Activated T-helper 17 cell treated with anti-CD3 and anti-CD28 coated beads, Interleukin-2, amount 50 U/mL, for 72 hours (primary cell): ENCODE results near the gene PRAME. TPM values are rescaled to one million over a fixed set of nuclear protein-coding genes. Genes with fewer than 3 reads are reported as not detected.
"Not testable (repeated sequence)": the region's sequence is repeated elsewhere in the genome, so short reads cannot be mapped to it uniquely, and the experiment has no call there.

Experiments used
- ATAC-seq: fragments of 150-1000 bp; cut with Tn5 transposase; replicated peaks from 2 replicates; pipeline ENCODE4 v1.10.0; 2021; ENCODE audit warnings: mild to moderate bottlenecking, moderate library complexity
- H3K27ac Mint-ChIP-seq: one replicate; pipeline ENCODE4 v1.8.0; 2022; ENCODE audit warnings: mixed read lengths
- H3K27me3 Mint-ChIP-seq: one replicate; pipeline ENCODE4 v1.8.0; 2022; ENCODE audit warnings: mixed read lengths
- H3K36me3 Mint-ChIP-seq: one replicate; pipeline ENCODE4 v1.8.0; 2022; ENCODE audit warnings: low read depth, mild to moderate bottlenecking, mixed read lengths
- H3K4me1 Mint-ChIP-seq: one replicate; pipeline ENCODE4 v1.8.0; 2022; ENCODE audit warnings: mixed read lengths
- H3K4me3 Mint-ChIP-seq: one replicate; pipeline ENCODE4 v1.8.0; 2022; ENCODE audit warnings: mild to moderate bottlenecking, mixed read lengths
- H3K9me3 Mint-ChIP-seq: one replicate; pipeline ENCODE4 v1.8.0; 2022; ENCODE audit warnings: mixed read lengths
- total RNA-seq, 2 donors: library from RNA; stranded (reverse); gene quantifications; one replicate each; pipeline ENCODE4 v1.2.3, GENCODE V29; 2022

The PRAME gene
- total RNA-seq, 2 donors from 2014 or later = not detected

GRCh38 chr22:22548317-22548716, 10.7 kb downstream of the PRAME start:
- Mint-ChIP-seq H3K27ac (no peak overlapping the region), H3K9me3 (no peaks in the 10 kb centered on the region), H3K36me3 (no peaks in the 10 kb centered on the region), H3K27me3 (peaks cover 5% of the 10 kb centered on the region), H3K4me3 (no peak overlapping the region), H3K4me1 (no peaks in the 10 kb centered on the region)
- ATAC-seq = no peak

GRCh38 chr22:22547692-22548300, 11.3 kb downstream of the PRAME start:
- no peak for ATAC-seq
- peaks cover 5% of the 10 kb centered on the region for H3K27me3 Mint-ChIP-seq
- H3K4me3 Mint-ChIP-seq = no peak overlapping the region
- H3K4me1 Mint-ChIP-seq = no peaks in the 10 kb centered on the region
- H3K27ac Mint-ChIP-seq = no peak overlapping the region
- no peaks in the 10 kb centered on the region for H3K9me3 Mint-ChIP-seq
- no peaks in the 10 kb centered on the region for H3K36me3 Mint-ChIP-seq

GRCh38 chr22:22547226-22547625, 11.8 kb downstream of the PRAME start:
- H3K36me3 Mint-ChIP-seq = no peaks in the 10 kb centered on the region
- H3K27ac Mint-ChIP-seq = no peak overlapping the region
- peaks cover 5% of the 10 kb centered on the region for H3K27me3 Mint-ChIP-seq
- H3K4me1 Mint-ChIP-seq = no peaks in the 10 kb centered on the region
- no peaks in the 10 kb centered on the region for H3K9me3 Mint-ChIP-seq
- ATAC-seq = no peak
- H3K4me3 Mint-ChIP-seq = no peak overlapping the region

- no peaks in the 10 kb centered on the region for H3K36me3 Mint-ChIP-seq
- no peak overlapping the region for H3K27ac Mint-ChIP-seq
- peaks cover 6% of the 10 kb centered on the region for H3K27me3 Mint-ChIP-seq
- H3K4me3 Mint-ChIP-seq = no peak overlapping the region
- no peak for ATAC-seq
- no peaks in the 10 kb centered on the region for H3K9me3 Mint-ChIP-seq
- no peaks in the 10 kb centered on the region for H3K4me1 Mint-ChIP-seq
These were observed 12.6 kb downstream of the PRAME start for GRCh38 chr22:22546490-22546889.

GRCh38 chr22:22545084-22545483, 14.0 kb downstream of the PRAME start:
- no peak for ATAC-seq
- H3K9me3 Mint-ChIP-seq = no peaks in the 10 kb centered on the region
- no peak overlapping the region for H3K27ac Mint-ChIP-seq
- H3K4me3 Mint-ChIP-seq = no peak overlapping the region
- H3K36me3 Mint-ChIP-seq = no peaks in the 10 kb centered on the region
- H3K4me1 Mint-ChIP-seq = no peaks in the 10 kb centered on the region
- H3K27me3 Mint-ChIP-seq = peaks cover 12% of the 10 kb centered on the region

GRCh38 chr22:22538226-22538989, 20.7 kb downstream of the PRAME start:
- no peaks in the 10 kb centered on the region for H3K9me3 Mint-ChIP-seq
- H3K27me3 Mint-ChIP-seq = peaks cover 12% of the 10 kb centered on the region
- no peak overlapping the region for H3K27ac Mint-ChIP-seq
- H3K4me1 Mint-ChIP-seq = no peaks in the 10 kb centered on the region
- ATAC-seq = no peak
- H3K36me3 Mint-ChIP-seq = no peaks in the 10 kb centered on the region
- H3K4me3 Mint-ChIP-seq = no peak overlapping the region

GRCh38 chr22:22536916-22537315, 22.1 kb downstream of the PRAME start:
- H3K4me1 Mint-ChIP-seq = no peaks in the 10 kb centered on the region
- H3K27me3 Mint-ChIP-seq = peaks cover 12% of the 10 kb centered on the region
- H3K36me3 Mint-ChIP-seq = no peaks in the 10 kb centered on the region
- no peak overlapping the region for H3K4me3 Mint-ChIP-seq
- no peak overlapping the region for H3K27ac Mint-ChIP-seq
- H3K9me3 Mint-ChIP-seq = no peaks in the 10 kb centered on the region
- ATAC-seq = no peak

GRCh38 chr22:22536515-22536914, 22.6 kb downstream of the PRAME start:
- Mint-ChIP-seq H3K27me3 (peaks cover 11% of the 10 kb centered on the region), H3K36me3 (no peaks in the 10 kb centered on the region), H3K4me1 (no peaks in the 10 kb centered on the region), H3K9me3 (no peaks in the 10 kb centered on the region), H3K4me3 (no peak overlapping the region), H3K27ac (no peak overlapping the region)
- no peak for ATAC-seq

GRCh38 chr22:22535662-22536061, 23.4 kb downstream of the PRAME start:
- peaks cover 8% of the 10 kb centered on the region for H3K27me3 Mint-ChIP-seq
- H3K4me1 Mint-ChIP-seq = no peaks in the 10 kb centered on the region

GRCh38 chr22:22534604-22535415, 24.3 kb downstream of the PRAME start:
- Mint-ChIP-seq H3K9me3 (no peaks in the 10 kb centered on the region), H3K27me3 (peaks cover 4% of the 10 kb centered on the region), H3K27ac (no peak overlapping the region), H3K4me1 (no peaks in the 10 kb centered on the region), H3K36me3 (no peaks in the 10 kb centered on the region), H3K4me3 (no peak overlapping the region)
- ATAC-seq = no peak

More at GRCh38 chr22:22535662-22536061, 23.4 kb downstream of the PRAME start:
- Mint-ChIP-seq H3K9me3 (no peaks in the 10 kb centered on the region), H3K27ac (no peak overlapping the region), H3K4me3 (no peak overlapping the region), H3K36me3 (no peaks in the 10 kb centered on the region)
- ATAC-seq = no peak

GRCh38 chr22:22533863-22534262, 25.2 kb downstream of the PRAME start:
- Mint-ChIP-seq H3K27me3 (peaks cover 7% of the 10 kb centered on the region), H3K4me3 (no peak overlapping the region), H3K36me3 (no peaks in the 10 kb centered on the region), H3K27ac (no peak overlapping the region), H3K9me3 (no peaks in the 10 kb centered on the region), H3K4me1 (no peaks in the 10 kb centered on the region)
- ATAC-seq = no peak

GRCh38 chr22:22533417-22533816, 25.6 kb downstream of the PRAME start:
- no peaks in the 10 kb centered on the region for H3K9me3 Mint-ChIP-seq
- no peaks in the 10 kb centered on the region for H3K36me3 Mint-ChIP-seq
- H3K27me3 Mint-ChIP-seq = peaks cover 7% of the 10 kb centered on the region
- no peak for ATAC-seq
- no peak overlapping the region for H3K4me3 Mint-ChIP-seq
- H3K4me1 Mint-ChIP-seq = no peaks in the 10 kb centered on the region
- no peak overlapping the region for H3K27ac Mint-ChIP-seq

- H3K27ac Mint-ChIP-seq, H3K27me3 Mint-ChIP-seq, H3K4me3 Mint-ChIP-seq, ATAC-seq, H3K4me1 Mint-ChIP-seq, H3K36me3 Mint-ChIP-seq, H3K9me3 Mint-ChIP-seq: not testable (repeated sequence)
These were observed 26.5 kb downstream of the PRAME start for GRCh38 chr22:22532547-22533071.

GRCh38 chr22:22531770-22532546, 27.1 kb downstream of the PRAME start:
- Mint-ChIP-seq H3K9me3 (no peaks in the 10 kb centered on the region), H3K4me3 (no peak overlapping the region), H3K27me3 (peaks cover 10% of the 10 kb centered on the region), H3K27ac (no peak overlapping the region), H3K4me1 (no peaks in the 10 kb centered on the region), H3K36me3 (no peaks in the 10 kb centered on the region)
- no peak for ATAC-seq
